H1 (cell line): ENCODE data around the gene GFY. TPM values are rescaled to one million over a fixed set of nuclear protein-coding genes. Genes with fewer than 3 reads are reported as not detected.

Experiments used
- CHD2 ChIP-seq: IDR thresholded peaks from 2 replicates; pipeline ENCODE4 v1.6.1; 2012; ENCODE audit warnings: low read length, improper control_type of control experiment
- RAD21 ChIP-seq, 2 experiments: IDR thresholded peaks in 1 of 2; conservative IDR thresholded peaks in 1 of 2; 2 replicates each; pipeline ENCODE4 v1.6.1; 2011; ENCODE audit warnings: low read depth in 2 of 2, low read length in 2 of 2, improper control_type of control experiment in 1 of 2, inconsistent platforms in 1 of 2, mild to moderate bottlenecking in 1 of 2, moderate library complexity in 1 of 2
- SUZ12 ChIP-seq: fragments of 200-600 bp; sonication (generic); IDR thresholded peaks from 2 replicates; pipeline ENCODE4 v1.6.1; 2012; ENCODE audit warnings: mild to moderate bottlenecking, inconsistent platforms, low read length, moderate library complexity, mixed read lengths
- polyA plus RNA-seq, 7 experiments: library from polyadenylated mRNA; depleted of rRNA in 3 of 7; stranded (reverse) in 5 of 7; unstranded in 2 of 7; fragments of >200 nt in 5 of 7; fragments of 200-250 nt in 2 of 7; gene quantifications; 1 replicate in 5 of 7; 2 replicates in 1 of 7; 4 replicates in 1 of 7; pipeline versions ENCODE4 v1.2.1 to v1.2.3, GENCODE V29; 2011 to 2013; ENCODE audit warnings: missing spikeins in 2 of 7, mixed read lengths in 2 of 7
- total RNA-seq: library from RNA; stranded (reverse); fragmentation: NEBNext Ultra II Directional; extraction: Animal tissue kit (Norgen Biotek cat#: 25700); gene quantifications from 2 replicates; pipeline ENCODE4 v1.2.1, GENCODE V29; 2021

GFY gene
- total and polyA plus RNA-seq, 2 of the 8 experiments (the other 6 are each of a cell fraction or from before 2014, with no cell fraction given) = 0.68 to 0.93 TPM

GRCh38 chr19:49423071-49423984 is 1.9 kb upstream of the GFY start, which contains the start of gene PTH2 (continued):
- TF ChIP-seq CHD2 (no peak), SUZ12 (peak; percentile 71), RAD21 (IDR thresholded peaks at IDR 0.05 in 1 of 2, conservative IDR thresholded peaks at IDR 0.05 in 1 of 2; ENCODE audit: low read depth in 2 of 2, low read length in 2 of 2) (no peak)
